Ishikawa (cell line): Measurements from ENCODE around the gene DHDH.

Experiments used
- CEBPB ChIP-seq: IDR thresholded peaks from 2 replicates; pipeline ENCODE4 v1.6.1; 2012
- CREB1 ChIP-seq: IDR thresholded peaks from 2 replicates; pipeline ENCODE4 v1.6.1; 2012; ENCODE audit warnings: low read depth
- EGR1 ChIP-seq: IDR thresholded peaks from 2 replicates; pipeline ENCODE4 v1.6.1; 2012
- EP300 ChIP-seq: IDR thresholded peaks from 2 replicates; pipeline ENCODE4 v1.6.1; 2012; ENCODE audit warnings: borderline replicate concordance
- FOXM1 ChIP-seq: IDR thresholded peaks from 2 replicates; pipeline ENCODE4 v1.6.1; 2012; ENCODE audit warnings: low read depth, borderline replicate concordance
- NFIC ChIP-seq: IDR thresholded peaks from 2 replicates; pipeline ENCODE4 v1.6.1; 2012
- RAD21 ChIP-seq: IDR thresholded peaks from 2 replicates; pipeline ENCODE4 v1.6.1; 2012; ENCODE audit warnings: low read depth
- TAF1 ChIP-seq: IDR thresholded peaks from 2 replicates; pipeline ENCODE4 v1.6.1; 2012; ENCODE audit warnings: low read depth, mild to moderate bottlenecking
- TCF12 ChIP-seq: IDR thresholded peaks from 2 replicates; pipeline ENCODE4 v1.6.1; 2012; ENCODE audit warnings: low read depth
- TEAD4 ChIP-seq: IDR thresholded peaks from 2 replicates; pipeline ENCODE4 v1.6.1; 2012
- YY1 ChIP-seq: IDR thresholded peaks from 2 replicates; pipeline ENCODE4 v1.6.1; 2012; ENCODE audit warnings: low read depth
- ZBTB7A ChIP-seq: IDR thresholded peaks from 2 replicates; pipeline ENCODE4 v1.6.1; 2012; ENCODE audit warnings: low read depth
- TF ChIP-seq, protein P1 (sequence below): IDR thresholded peaks from 2 replicates; pipeline ENCODE4 v1.6.1; 2012; ENCODE audit warnings: low read depth, mild to moderate bottlenecking
- TF ChIP-seq, protein P2 (sequence below): IDR thresholded peaks from 2 replicates; pipeline ENCODE4 v1.6.1; 2012
- TF ChIP-seq, protein P3 (sequence below): IDR thresholded peaks from 2 replicates; pipeline ENCODE4 v1.6.1; 2012

The DHDH gene

DNA sequence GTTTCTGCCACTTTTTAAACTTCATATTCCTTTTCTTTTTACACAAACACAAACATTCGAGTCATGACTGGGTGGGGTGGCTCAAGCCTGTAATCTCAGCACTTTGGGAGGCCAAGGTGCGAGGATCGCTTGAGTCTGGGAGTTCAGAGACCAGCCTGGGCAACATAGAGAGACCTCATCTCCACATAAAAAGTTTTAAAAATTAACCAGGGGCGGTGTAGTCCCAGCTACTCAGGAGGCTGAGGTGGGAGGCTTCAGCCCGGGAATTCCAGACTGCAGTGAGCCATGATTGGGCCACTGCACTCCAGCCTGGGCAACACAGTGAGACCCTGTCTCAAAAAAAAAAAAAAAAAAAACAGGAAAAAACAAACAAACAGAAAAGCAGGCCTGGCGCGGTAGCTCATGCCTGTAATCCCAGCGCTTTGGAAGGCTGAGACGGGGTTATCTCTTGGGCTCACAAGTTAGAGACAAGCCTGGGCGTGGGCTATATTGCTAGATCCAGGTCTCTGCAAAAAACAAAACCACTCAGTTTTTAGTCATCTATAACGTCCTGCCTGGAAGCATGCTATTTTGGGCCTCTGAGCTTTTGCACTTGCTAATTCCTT lies 20.6 kb downstream of the DHDH start:
- TF ChIP-seq YY1 (no peak), ZBTB7A (no peak), NFIC (no peak), RAD21 (no peak), TEAD4 (no peak), TCF12 (no peak), CEBPB (no peak), CREB1 (no peak), FOXM1 (no peak), EP300 (no peak), TAF1 (no peak; the same call in 1 of the 2 replicates), EGR1 (no peak)
- TF ChIP-seq, protein P1, sequence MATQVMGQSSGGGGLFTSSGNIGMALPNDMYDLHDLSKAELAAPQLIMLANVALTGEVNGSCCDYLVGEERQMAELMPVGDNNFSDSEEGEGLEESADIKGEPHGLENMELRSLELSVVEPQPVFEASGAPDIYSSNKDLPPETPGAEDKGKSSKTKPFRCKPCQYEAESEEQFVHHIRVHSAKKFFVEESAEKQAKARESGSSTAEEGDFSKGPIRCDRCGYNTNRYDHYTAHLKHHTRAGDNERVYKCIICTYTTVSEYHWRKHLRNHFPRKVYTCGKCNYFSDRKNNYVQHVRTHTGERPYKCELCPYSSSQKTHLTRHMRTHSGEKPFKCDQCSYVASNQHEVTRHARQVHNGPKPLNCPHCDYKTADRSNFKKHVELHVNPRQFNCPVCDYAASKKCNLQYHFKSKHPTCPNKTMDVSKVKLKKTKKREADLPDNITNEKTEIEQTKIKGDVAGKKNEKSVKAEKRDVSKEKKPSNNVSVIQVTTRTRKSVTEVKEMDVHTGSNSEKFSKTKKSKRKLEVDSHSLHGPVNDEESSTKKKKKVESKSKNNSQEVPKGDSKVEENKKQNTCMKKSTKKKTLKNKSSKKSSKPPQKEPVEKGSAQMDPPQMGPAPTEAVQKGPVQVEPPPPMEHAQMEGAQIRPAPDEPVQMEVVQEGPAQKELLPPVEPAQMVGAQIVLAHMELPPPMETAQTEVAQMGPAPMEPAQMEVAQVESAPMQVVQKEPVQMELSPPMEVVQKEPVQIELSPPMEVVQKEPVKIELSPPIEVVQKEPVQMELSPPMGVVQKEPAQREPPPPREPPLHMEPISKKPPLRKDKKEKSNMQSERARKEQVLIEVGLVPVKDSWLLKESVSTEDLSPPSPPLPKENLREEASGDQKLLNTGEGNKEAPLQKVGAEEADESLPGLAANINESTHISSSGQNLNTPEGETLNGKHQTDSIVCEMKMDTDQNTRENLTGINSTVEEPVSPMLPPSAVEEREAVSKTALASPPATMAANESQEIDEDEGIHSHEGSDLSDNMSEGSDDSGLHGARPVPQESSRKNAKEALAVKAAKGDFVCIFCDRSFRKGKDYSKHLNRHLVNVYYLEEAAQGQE, result no peak
- TF ChIP-seq, protein P2, sequence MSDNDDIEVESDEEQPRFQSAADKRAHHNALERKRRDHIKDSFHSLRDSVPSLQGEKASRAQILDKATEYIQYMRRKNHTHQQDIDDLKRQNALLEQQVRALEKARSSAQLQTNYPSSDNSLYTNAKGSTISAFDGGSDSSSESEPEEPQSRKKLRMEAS, result no peak
- TF ChIP-seq, protein P3, sequence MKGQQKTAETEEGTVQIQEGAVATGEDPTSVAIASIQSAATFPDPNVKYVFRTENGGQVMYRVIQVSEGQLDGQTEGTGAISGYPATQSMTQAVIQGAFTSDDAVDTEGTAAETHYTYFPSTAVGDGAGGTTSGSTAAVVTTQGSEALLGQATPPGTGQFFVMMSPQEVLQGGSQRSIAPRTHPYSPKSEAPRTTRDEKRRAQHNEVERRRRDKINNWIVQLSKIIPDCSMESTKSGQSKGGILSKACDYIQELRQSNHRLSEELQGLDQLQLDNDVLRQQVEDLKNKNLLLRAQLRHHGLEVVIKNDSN, result no peak

DNA sequence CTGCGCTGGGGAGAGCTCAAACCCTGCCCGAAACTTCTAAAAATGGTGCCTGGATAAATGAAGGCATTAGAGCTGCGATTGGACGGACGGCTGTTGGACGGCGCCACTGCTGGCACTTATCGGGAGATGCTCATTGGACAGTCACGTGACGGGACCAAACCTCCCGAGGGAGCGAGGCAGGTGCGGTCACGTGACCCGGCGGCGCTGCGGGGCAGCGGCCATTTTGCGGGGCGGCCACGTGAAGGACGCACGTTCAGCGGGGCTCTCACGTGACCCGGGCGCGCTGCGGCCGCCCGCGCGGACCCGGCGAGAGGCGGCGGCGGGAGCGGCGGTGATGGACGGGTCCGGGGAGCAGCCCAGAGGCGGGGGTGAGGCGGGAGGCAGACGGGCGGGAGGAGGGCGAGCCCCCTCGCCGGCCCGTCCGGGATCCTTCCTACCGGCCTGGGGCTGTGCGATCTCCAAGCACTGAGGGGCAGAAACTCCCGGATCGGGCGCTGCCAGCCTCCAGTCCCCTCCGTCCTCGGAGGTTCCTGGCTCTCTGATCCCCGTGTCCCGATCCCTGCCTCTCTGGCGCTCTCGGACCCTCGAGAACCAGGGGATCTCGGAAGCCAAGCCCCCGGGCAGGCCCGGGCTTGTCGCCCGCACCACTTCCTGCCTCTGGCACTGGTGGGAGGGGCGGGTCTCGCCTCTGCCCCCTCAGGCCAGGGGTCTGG lies 21.3 kb downstream of the DHDH start, which contains the start of gene BAX:
Gene BAX (plus strand): TSS at position 281 of the 713 bp plus-strand sequence. CDS start 54 bp downstream, at position 335.
- TF ChIP-seq YY1 (peak; percentile 99), CEBPB (no peak), FOXM1 (no peak), NFIC (no peak; the same call in 1 of the 2 replicates), TAF1 (peak; percentile 38; the same call in 1 of the 2 replicates), TCF12 (peak; percentile 33; the same call in 1 of the 2 replicates), RAD21 (no peak), EGR1 (peak; percentile 59; the same call in 1 of the 2 replicates), EP300 (no peak), CREB1 (no peak), TEAD4 (no peak), ZBTB7A (peak; percentile 57; the same call in 1 of the 2 replicates)
- TF ChIP-seq, protein P3, result peak; percentile 100
- TF ChIP-seq, protein P2, result peak; percentile 87
- TF ChIP-seq, protein P1, result no peak

DNA sequence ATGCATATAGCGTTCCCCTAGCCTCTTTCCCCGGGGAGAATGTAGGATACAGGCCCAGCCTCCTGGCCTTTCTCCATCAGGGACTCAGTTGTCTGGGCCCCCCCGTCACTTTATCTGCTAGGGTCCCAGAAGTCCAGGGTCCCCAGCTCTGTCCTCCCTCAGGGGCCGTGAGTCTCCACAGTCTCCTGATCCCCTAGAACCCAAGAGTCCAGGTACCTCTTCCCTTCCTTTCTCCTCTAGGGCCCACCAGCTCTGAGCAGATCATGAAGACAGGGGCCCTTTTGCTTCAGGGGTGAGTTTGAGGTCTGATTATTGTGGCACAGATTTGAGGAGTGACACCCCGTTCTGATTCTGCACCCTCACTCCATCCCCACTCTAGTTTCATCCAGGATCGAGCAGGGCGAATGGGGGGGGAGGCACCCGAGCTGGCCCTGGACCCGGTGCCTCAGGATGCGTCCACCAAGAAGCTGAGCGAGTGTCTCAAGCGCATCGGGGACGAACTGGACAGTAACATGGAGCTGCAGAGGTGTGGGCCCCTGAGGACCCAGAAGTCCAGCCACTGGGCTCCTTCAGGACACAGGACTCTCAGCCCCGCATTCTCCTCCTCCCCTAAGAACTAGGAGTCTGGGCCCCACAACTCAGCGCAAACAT lies 21.9 kb downstream of the DHDH start:
- TF ChIP-seq TAF1 (0 out of 2 replicates have a peak, but pooled peaks have one; percentile 11), TCF12 (no peak), ZBTB7A (no peak; the same call in 1 of the 2 replicates), CEBPB (no peak)

DNA sequence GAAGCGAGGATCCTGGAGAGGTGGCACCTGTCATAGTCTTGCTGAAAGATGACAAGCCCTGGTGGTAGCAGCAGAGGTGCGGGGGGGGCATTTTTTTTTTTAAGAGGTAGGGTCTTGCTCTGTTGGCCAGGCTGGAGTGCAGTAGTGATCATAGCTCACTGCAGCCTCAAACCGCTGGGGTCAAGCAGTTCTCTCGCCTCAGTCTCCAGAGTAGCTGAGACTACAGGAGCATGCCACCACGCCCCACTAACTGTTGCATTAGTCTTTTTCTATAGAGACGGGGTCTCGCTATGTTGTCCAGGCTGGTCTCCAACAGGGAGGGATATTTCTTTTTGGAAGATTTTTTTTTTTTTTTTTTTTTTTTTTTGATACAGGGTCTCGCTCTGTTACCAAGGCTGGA lies 24.5 kb downstream of the DHDH start:
- no peak for TF ChIP-seq RAD21
- no peak for TF ChIP-seq TCF12
- TF ChIP-seq TAF1, result no peak
- TF ChIP-seq, protein P3, result no peak
- TF ChIP-seq CREB1, result no peak
- TF ChIP-seq CEBPB, result no peak
- no peak for TF ChIP-seq YY1
- TF ChIP-seq, protein P1, result no peak
- no peak for TF ChIP-seq EGR1
- no peak for TF ChIP-seq ZBTB7A
- no peak for TF ChIP-seq EP300
- TF ChIP-seq NFIC, result no peak
- TF ChIP-seq FOXM1, result no peak
- TF ChIP-seq, protein P2, result no peak
- TF ChIP-seq TEAD4, result no peak
